ENCODE data around the gene SET. TPM values are rescaled to one million over a fixed set of nuclear protein-coding genes. Genes with fewer than 3 reads are reported as not detected.
A peak's percentile ranks its signal among the peaks of the same experiment; 100 is the strongest.

Gene SET
- polyA plus RNA-seq, 1 of the 3 experiments (the other 2 are of a cell fraction): 64.6 TPM

- Histone ChIP-seq H3K9me3 (no peaks in the 10 kb centered on the region), H3K9ac (peak overlapping the region; percentile 84), H4K20me1 (ENCODE audit: insufficient read depth) (no peaks in the 10 kb centered on the region), H3K79me2 (ENCODE audit: insufficient read depth) (no peaks in the 10 kb centered on the region), H3K4me2 (peak overlapping the region; percentile 93), H3F3A (replicated peaks; ENCODE audit: insufficient read depth) (peaks cover 19% of the 10 kb centered on the region), H3K27me3 (ENCODE audit: insufficient read depth) (no peaks in the 10 kb centered on the region), H3K9me2 (no peaks in the 10 kb centered on the region), H3K27ac (ENCODE audit: low read depth in 2 of 2, low read length in 1 of 2) (no peak overlapping the region; a peak in 1 of 4 replicates), H2AFZ (ENCODE audit: low read depth) (peak overlapping the region; percentile 97; the same call in 1 of the 2 replicates), H3K4me3 (ENCODE audit: low read depth in 2 of 2, low read length in 1 of 2) (peak overlapping the region; percentile 68 to 85), H3K4me1 (ENCODE audit: control insufficient read depth in 1 of 2, insufficient read depth in 2 of 2, low read depth in 1 of 2, low read length in 1 of 2) (peaks cover 0 to 4% of the 10 kb centered on the region in 2 experiments; a peak in 1 of 4 replicates), H3K36me3 (replicated peaks in 1 of 2; ENCODE audit: control insufficient read depth in 1 of 2, insufficient read depth in 2 of 2, low read length in 1 of 2) (no peaks in the 10 kb centered on the region)
- no peak for TF ChIP-seq USF1 (IDR thresholded peaks at IDR 0.05; ENCODE audit: borderline replicate concordance, low read depth)
- 0 out of 2 replicates have a peak, but pooled peaks have one; percentile 4 for TF ChIP-seq MAX (IDR thresholded peaks at IDR 0.05; ENCODE audit: low read depth)
- ChIA-PET CTCF (interaction anchor here (0.7 to 4.0 kb wide), 11 partner anchors 10 to 269 kb away, joined by 3 to 64 read pairs (median 4); partner anchors contain the start of genes ENDOG, SET and ZDHHC12), POLR2A (no interaction called here)
- DNase-seq: peak; percentile 79
- WGBS (ENCODE audit: low lambda C conversion rate): 26% methylated on average over 36 of the region's 55 CpGs
Observed at GRCh38 chr9:128702949-128703615, 14.1 kb downstream of the SET start.

- WGBS (ENCODE audit: low lambda C conversion rate): 95% methylated on average over 17 of the region's 31 CpGs
- TF ChIP-seq USF2 (IDR thresholded peaks at IDR 0.05; ENCODE audit: borderline replicate concordance, low read depth, low read length) (no peak), MAX (IDR thresholded peaks at IDR 0.05; ENCODE audit: low read depth) (no peak), SMC3 (IDR thresholded peaks at IDR 0.05; ENCODE audit: low read depth, low read length) (no peak), TCF12 (IDR thresholded peaks at IDR 0.05) (no peak), TEAD4 (IDR thresholded peaks at IDR 0.05; ENCODE audit: borderline replicate concordance, insufficient read depth) (no peak), MEF2A (IDR thresholded peaks at IDR 0.05; ENCODE audit: borderline replicate concordance, low read depth) (no peak), YY1 (IDR thresholded peaks at IDR 0.05; ENCODE audit: low read depth) (no peak), ZBTB33 (IDR thresholded peaks at IDR 0.05; ENCODE audit: borderline replicate concordance, low read depth) (no peak), FOXM1 (IDR thresholded peaks at IDR 0.05; ENCODE audit: low read depth) (no peak), RXRA (IDR thresholded peaks at IDR 0.05; ENCODE audit: borderline replicate concordance, low read depth) (no peak), JUND (IDR thresholded peaks at IDR 0.05) (no peak), CTCF (IDR thresholded peaks at IDR 0.05) (no peak), FOSL2 (IDR thresholded peaks at IDR 0.05; ENCODE audit: borderline replicate concordance, low read depth) (no peak), EP300 (IDR thresholded peaks at IDR 0.05; ENCODE audit: borderline replicate concordance in 1 of 2, low read depth in 1 of 2, low read length in 1 of 2) (no peak), USF1 (IDR thresholded peaks at IDR 0.05; ENCODE audit: borderline replicate concordance, low read depth) (no peak), NFIC (IDR thresholded peaks at IDR 0.05; ENCODE audit: borderline replicate concordance) (no peak), MXI1 (IDR thresholded peaks at IDR 0.05; ENCODE audit: low read depth, low read length) (no peak)
- Histone ChIP-seq H3K27ac (ENCODE audit: low read depth in 2 of 2, low read length in 1 of 2) (no peak overlapping the region), H3K9ac (peak overlapping the region; percentile 84; the same call in 1 of the 2 replicates), H3K4me2 (peak overlapping the region; percentile 93), H3K4me3 (ENCODE audit: low read depth in 2 of 2, low read length in 1 of 2) (peak overlapping the region; percentile 68 to 85; a peak in 3 of 4 replicates), H3F3A (replicated peaks; ENCODE audit: insufficient read depth) (peaks cover 19% of the 10 kb centered on the region), H3K36me3 (replicated peaks in 1 of 2; ENCODE audit: control insufficient read depth in 1 of 2, insufficient read depth in 2 of 2, low read length in 1 of 2) (no peaks in the 10 kb centered on the region), H3K9me3 (no peaks in the 10 kb centered on the region), H3K79me2 (ENCODE audit: insufficient read depth) (no peaks in the 10 kb centered on the region), H2AFZ (ENCODE audit: low read depth) (no peak overlapping the region), H3K27me3 (ENCODE audit: insufficient read depth) (no peaks in the 10 kb centered on the region), H3K4me1 (ENCODE audit: control insufficient read depth in 1 of 2, insufficient read depth in 2 of 2, low read depth in 1 of 2, low read length in 1 of 2) (peaks cover 0 to 4% of the 10 kb centered on the region in 2 experiments; a peak in 1 of 4 replicates), H4K20me1 (ENCODE audit: insufficient read depth) (no peaks in the 10 kb centered on the region), H3K9me2 (no peaks in the 10 kb centered on the region)
- ChIA-PET CTCF (interaction anchor here (0.6 to 4.0 kb wide), 13 partner anchors 9 to 268 kb away, joined by 3 to 64 read pairs (median 4); partner anchors contain the start of genes ENDOG, SET and ZDHHC12), POLR2A (interaction anchor here (0.8 kb wide), 1 partner anchor 15 kb away, joined by 3 read pairs; the partner anchor contains the start of gene SET)
- peak; percentile 27 for DNase-seq
Observed at GRCh38 chr9:128703616-128704355, 14.8 kb downstream of the SET start.

All from SK-N-SH (cell line).